GM19455 (cell line): ENCODE results near the gene TRNT1.

Source experiments
- ATAC-seq: cut with Tn5 transposase; IDR thresholded peaks from one replicate; pipeline ENCODE4 v1.9.1; 2021; ENCODE audit not compliant: unreplicated experiment

TRNT1 gene

GRCh38 chr3:3126477-3127431 is at the start of gene TRNT1:
TSS of gene TRNT1 (plus strand) at chr3:3126940. CDS start at chr3:3129041, 2,101 bp downstream.
- peak; percentile 89 for ATAC-seq

GRCh38 chr3:3080309-3080708 is 46.4 kb upstream of the TRNT1 start:
- no peak for ATAC-seq

GRCh38 chr3:3081381-3082233 is 45.1 kb upstream of the TRNT1 start:
- peak; percentile 49 for ATAC-seq

- peak; percentile 92 for ATAC-seq
These were observed 44.4 kb upstream of the TRNT1 start for GRCh38 chr3:3082234-3082924.

- ATAC-seq, result no peak
These were observed 41.9 kb upstream of the TRNT1 start for GRCh38 chr3:3084890-3085289.

GRCh38 chr3:3085782-3086181 is 41.0 kb upstream of the TRNT1 start:
- no peak for ATAC-seq

GRCh38 chr3:3086239-3086638 is 40.5 kb upstream of the TRNT1 start:
- no peak for ATAC-seq

- ATAC-seq, result no peak
These were observed 39.5 kb upstream of the TRNT1 start for GRCh38 chr3:3087279-3087678.

- no peak for ATAC-seq
These were observed 38.8 kb upstream of the TRNT1 start for GRCh38 chr3:3087716-3088465.

GRCh38 chr3:3089017-3089416 is 37.7 kb upstream of the TRNT1 start:
- ATAC-seq, result peak; percentile 96

- no peak for ATAC-seq
These were observed 28.8 kb upstream of the TRNT1 start for GRCh38 chr3:3097958-3098357.

- peak; percentile 70 for ATAC-seq
These were observed 24.9 kb upstream of the TRNT1 start for GRCh38 chr3:3101660-3102458.

- no peak for ATAC-seq
These were observed 24.0 kb upstream of the TRNT1 start for GRCh38 chr3:3102751-3103150.

- ATAC-seq, result no peak
These were observed 21.5 kb upstream of the TRNT1 start for GRCh38 chr3:3105246-3105645.

GRCh38 chr3:3105815-3106214 is 20.9 kb upstream of the TRNT1 start:
- ATAC-seq, result no peak

- ATAC-seq, result no peak
These were observed 19.6 kb upstream of the TRNT1 start for GRCh38 chr3:3107181-3107580.

GRCh38 chr3:3107858-3108257 is 18.9 kb upstream of the TRNT1 start:
- ATAC-seq, result no peak

GRCh38 chr3:3109407-3110298 is 17.1 kb upstream of the TRNT1 start:
- peak; percentile 68 for ATAC-seq

- no peak for ATAC-seq
These were observed 16.5 kb upstream of the TRNT1 start, which contains the start of gene IL5RA for GRCh38 chr3:3110299-3110630. TSS of gene IL5RA (minus strand) at chr3:3110374. CDS start at chr3:3104984, 5,390 bp downstream.
